IMR-90 (cell line): ENCODE data around the gene SCN8A. TPM values are rescaled to one million over a fixed set of nuclear protein-coding genes. Genes with fewer than 3 reads are reported as not detected.
A peak's percentile ranks its signal among the peaks of the same experiment; 100 is the strongest.

Experiments
- ATAC-seq: fragments of 200-7000 bp; cut with Tn5 transposase; 2 replicates; pipeline ENCODE4 v1.9.1; 2020; ENCODE audit warnings: low read depth, mild to moderate bottlenecking, moderate library complexity
- BruUV-seq: library from RNA; stranded (reverse); fragments of 400-500 nt; replicated peaks from 2 replicates; lab custom pipeline; 2021; lab: Mats Ljungman, UMichigan
- CTCF ChIA-PET: fragments of 300-600 bp; formaldehyde crosslinking; extraction: SDS; loops from one replicate; lab custom pipeline; 2021; ENCODE audit warnings: antibody characterized with exemption; lab: Yijun Ruan, JAX
- POLR2A ChIA-PET: fragments of 300-600 bp; sonication (Branson Sonifier 250); formaldehyde crosslinking; loops from one replicate; lab custom pipeline; 2022; ENCODE audit warnings: antibody characterized with exemption; ENCODE audit not compliant: unreplicated experiment; lab: Charles Lee
- DNase-seq: peaks from one replicate; pipeline ENCODE4 v3.0.0; 2013
- H2AFZ ChIP-seq: replicated peaks from 2 replicates; pipeline ENCODE3; 2013; ENCODE audit warnings: low read length, mild to moderate bottlenecking; ENCODE audit not compliant: poor library complexity
- H2AK5ac ChIP-seq: 2 replicates; pipeline ENCODE4 v1.6.1; 2013; ENCODE audit warnings: low read depth, low read length, inconsistent platforms
- H2AK9ac ChIP-seq: replicated peaks from 2 replicates; pipeline ENCODE3; 2013; ENCODE audit warnings: mild to moderate bottlenecking, low read depth, low read length, moderate library complexity; ENCODE audit not compliant: poor library complexity
- H2BK120ac ChIP-seq: 2 replicates; pipeline ENCODE4 v1.6.1; 2013; ENCODE audit warnings: low read depth, low read length, inconsistent platforms
- H2BK15ac ChIP-seq: 3 replicates; pipeline ENCODE4 v1.6.1; 2013; ENCODE audit warnings: low read depth, low read length, inconsistent platforms
- H2BK20ac ChIP-seq: 2 replicates; pipeline ENCODE4 v1.6.1; 2013; ENCODE audit warnings: low read depth, mild to moderate bottlenecking, inconsistent platforms, low read length, moderate library complexity
- H2BK5ac ChIP-seq: 2 replicates; pipeline ENCODE4 v1.6.1; 2013; ENCODE audit warnings: mild to moderate bottlenecking, low read depth, low read length, inconsistent platforms; ENCODE audit not compliant: poor library complexity, severe bottlenecking
- H3K14ac ChIP-seq: replicated peaks from 2 replicates; pipeline ENCODE4 v1.6.1; 2013; ENCODE audit warnings: low read depth, low read length, inconsistent platforms
- H3K18ac ChIP-seq: 2 replicates; pipeline ENCODE4 v1.6.1; 2013; ENCODE audit warnings: low read depth, low read length, control low read depth
- H3K23ac ChIP-seq: 2 replicates; pipeline ENCODE4 v1.6.1; 2013; ENCODE audit warnings: low read depth, low read length, inconsistent platforms
- H3K27ac ChIP-seq: 2 replicates; pipeline ENCODE4 v1.5.1; 2013; ENCODE audit warnings: mild to moderate bottlenecking, control low read depth, low read length; ENCODE audit not compliant: insufficient read depth
- H3K27me3 ChIP-seq: 2 replicates; pipeline ENCODE4 v1.6.1; 2013; ENCODE audit warnings: low read length; ENCODE audit not compliant: control insufficient read depth, insufficient read depth
- H3K36me3 ChIP-seq: 2 replicates; pipeline ENCODE4 v1.6.1; 2013; ENCODE audit warnings: low read length, mixed read lengths; ENCODE audit not compliant: control insufficient read depth, insufficient read depth
- H3K4ac ChIP-seq: 2 replicates; pipeline ENCODE4 v1.6.1; 2013; ENCODE audit warnings: low read depth, low read length, inconsistent platforms
- H3K4me1 ChIP-seq: 2 replicates; pipeline ENCODE4 v1.6.1; 2013; ENCODE audit warnings: low read length, mixed read lengths; ENCODE audit not compliant: control insufficient read depth, insufficient read depth
- H3K4me2 ChIP-seq: 2 replicates; pipeline ENCODE4 v1.6.1; 2013; ENCODE audit warnings: low read depth, mild to moderate bottlenecking, control low read depth, low read length, moderate library complexity
- H3K4me3 ChIP-seq: 2 replicates; pipeline ENCODE4 v1.5.1; 2013; ENCODE audit warnings: low read depth, mild to moderate bottlenecking, control low read depth, low read length, moderate library complexity; ENCODE audit not compliant: insufficient read depth
- H3K56ac ChIP-seq: 2 replicates; pipeline ENCODE4 v1.6.1; 2013; ENCODE audit warnings: low read length, inconsistent platforms; ENCODE audit not compliant: insufficient read depth; ENCODE audit errors: extremely low read depth
- H3K79me1 ChIP-seq, 2 experiments: 2 replicates each; pipeline ENCODE4 v1.6.1; 2013; ENCODE audit warnings: low read length in 2 of 2, inconsistent platforms in 1 of 2, low read depth in 1 of 2
- H3K9ac ChIP-seq: 2 replicates; pipeline ENCODE4 v1.6.1; 2013; ENCODE audit warnings: low read depth, low read length, control low read depth
- H3K9me1 ChIP-seq: 2 replicates; pipeline ENCODE4 v1.6.1; 2013; ENCODE audit warnings: low read length, inconsistent platforms; ENCODE audit not compliant: insufficient read depth
- H3K9me3 ChIP-seq: 2 replicates; pipeline ENCODE4 v1.6.1; 2013; ENCODE audit warnings: low read length; ENCODE audit not compliant: control insufficient read depth, insufficient read depth
- H4K20me1 ChIP-seq: 2 replicates; pipeline ENCODE4 v1.6.1; 2013; ENCODE audit warnings: low read length, inconsistent platforms; ENCODE audit not compliant: insufficient read depth
- H4K5ac ChIP-seq: 2 replicates; pipeline ENCODE4 v1.6.1; 2013; ENCODE audit warnings: mild to moderate bottlenecking, low read depth, low read length, control low read depth
- H4K8ac ChIP-seq, 2 experiments: 2 replicates each; pipeline ENCODE4 v1.6.1; 2013; ENCODE audit warnings: low read depth in 2 of 2, low read length in 2 of 2, control low read depth in 1 of 2, inconsistent platforms in 1 of 2
- H4K91ac ChIP-seq: 2 replicates; pipeline ENCODE4 v1.6.1; 2013; ENCODE audit warnings: low read depth, low read length, inconsistent platforms; ENCODE audit not compliant: insufficient read depth
- CEBPB ChIP-seq: IDR thresholded peaks from 2 replicates; pipeline ENCODE4 v1.6.1; 2012; ENCODE audit warnings: low read depth, low read length, improper control_type of control experiment
- MAFK ChIP-seq: IDR thresholded peaks from 2 replicates; pipeline ENCODE4 v1.6.1; 2012; ENCODE audit warnings: low read depth, low read length, improper control_type of control experiment
- MXI1 ChIP-seq: IDR thresholded peaks from 2 replicates; pipeline ENCODE4 v1.6.1; 2012; ENCODE audit warnings: low read depth, mild to moderate bottlenecking, low read length, moderate library complexity, borderline replicate concordance
- NFE2L2 ChIP-seq: fragments of 150-350 bp; IDR thresholded peaks from 2 replicates; pipeline ENCODE4 v1.6.1; 2016; ENCODE audit warnings: low read depth, mild to moderate bottlenecking, low read length
- POLR2A ChIP-seq: IDR thresholded peaks from 2 replicates; pipeline ENCODE4 v1.6.1; 2012; ENCODE audit warnings: mild to moderate bottlenecking, low read depth, low read length
- RAD21 ChIP-seq: IDR thresholded peaks from 2 replicates; pipeline ENCODE4 v1.6.1; 2012; ENCODE audit warnings: low read length, improper control_type of control experiment
- RFX5 ChIP-seq: IDR thresholded peaks from 2 replicates; pipeline ENCODE4 v1.8.0; 2012; ENCODE audit warnings: low read depth, mild to moderate bottlenecking, low read length, moderate library complexity
- SMC3 ChIP-seq: fragments of 150-350 bp; IDR thresholded peaks from 2 replicates; pipeline ENCODE4 v1.6.1; 2016; ENCODE audit warnings: low read depth, mild to moderate bottlenecking, antibody characterized with exemption, low read length, moderate library complexity
- USF2 ChIP-seq: fragments of 150-350 bp; IDR thresholded peaks from 2 replicates; pipeline ENCODE4 v1.6.1; 2017; ENCODE audit warnings: mild to moderate bottlenecking, antibody characterized with exemption, low read length, low read depth
- WGBS, 2 experiments: methylation state at CpG; one replicate each; pipeline versions ENCODE4 v1.1.5 to v1.1.7; 2013; ENCODE audit warnings: missing lambda C conversion rate in 2 of 2; ENCODE audit not compliant: insufficient read length in 1 of 2; ENCODE audit errors: extremely low coverage in 2 of 2; 5-methylcytosine and 5-hydroxymethylcytosine counted together
- dilution Hi-C: fragments of 300-500 bp; cut with HindIII; formaldehyde crosslinking; loops from one replicate; pipeline ENCODE4 v1.14.3; 2018; ENCODE audit warnings: low sequenced_read_pairs; ENCODE audit not compliant: unreplicated experiment
- in situ Hi-C: fragments of 300-500 bp; cut with MboI; formaldehyde crosslinking; loops from 3 replicates; pipeline ENCODE4 v1.14.3; 2019; ENCODE audit warnings: low sequenced_read_pairs, inconsistent platforms, mixed read lengths
- intact Hi-C: fragments of 100-400 bp; cut with micrococcal nuclease; formaldehyde crosslinking; loops from 2 replicates; pipeline ENCODE4 v1.10.0; 2022
- polyA plus RNA-seq, 3 experiments: library from polyadenylated mRNA; depleted of rRNA; stranded (reverse); fragments of >200 nt; gene quantifications; 2 replicates each; pipeline ENCODE4 v1.2.3, GENCODE V29; 2012; ENCODE audit warnings: low replicate concordance in 1 of 3
- total RNA-seq: library from RNA; depleted of rRNA; stranded (reverse); fragments of >200 nt; gene quantifications from 2 replicates; pipeline ENCODE4 v1.2.3, GENCODE V29; 2012
- TF ChIP-seq, protein P1 (sequence below): conservative IDR thresholded peaks from 2 replicates; pipeline ENCODE4 v1.5.1; 2012; ENCODE audit warnings: mild to moderate bottlenecking, low read depth, low read length, improper control_type of control experiment

The SCN8A gene
- total and polyA plus RNA-seq, 2 of the 4 experiments (the other 2 are of a cell fraction) = 6.9 to 19.7 TPM

DNA sequence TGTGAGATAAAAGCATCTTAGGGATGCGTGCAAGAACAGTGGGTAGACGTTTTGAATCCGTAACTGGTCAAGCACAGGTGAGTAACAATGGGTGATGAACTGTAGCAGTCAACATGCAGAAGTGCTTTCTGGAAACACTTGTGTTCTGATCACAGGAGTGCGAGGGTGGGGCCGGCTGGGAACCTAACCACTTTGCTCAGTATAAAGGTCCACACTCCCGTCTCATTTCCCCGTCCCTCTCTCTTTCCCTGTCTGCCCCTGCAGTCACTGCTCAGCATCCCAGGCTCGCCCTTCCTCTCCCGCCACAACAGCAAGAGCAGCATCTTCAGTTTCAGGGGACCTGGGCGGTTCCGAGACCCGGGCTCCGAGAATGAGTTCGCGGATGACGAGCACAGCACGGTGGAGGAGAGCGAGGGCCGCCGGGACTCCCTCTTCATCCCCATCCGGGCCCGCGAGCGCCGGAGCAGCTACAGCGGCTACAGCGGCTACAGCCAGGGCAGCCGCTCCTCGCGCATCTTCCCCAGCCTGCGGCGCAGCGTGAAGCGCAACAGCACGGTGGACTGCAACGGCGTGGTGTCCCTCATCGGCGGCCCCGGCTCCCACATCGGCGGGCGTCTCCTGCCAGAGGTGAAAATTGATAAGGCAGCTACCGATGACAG lies 130.4 kb downstream of the SCN8A start:
- ATAC-seq (peak; percentile 99), DNase-seq (peak; percentile 36)
- H4K8ac ChIP-seq = peak overlapping the region in 1 of 2 experiments; percentile 71; a peak in 1 of 4 replicates
- no peak overlapping the region for H2BK5ac ChIP-seq
- H3K9ac ChIP-seq = peak overlapping the region; percentile 28; the same call in 1 of the 2 replicates
- no peaks in the 10 kb centered on the region for H3K9me3 ChIP-seq
- no peak overlapping the region for H4K5ac ChIP-seq
- H4K91ac ChIP-seq = no peak overlapping the region
- no peak overlapping the region for H3K27ac ChIP-seq
- 0 out of 2 replicates have a peak overlapping the region, but pooled peaks have one; percentile 24 for H2BK20ac ChIP-seq
- H3K27me3 ChIP-seq = no peaks in the 10 kb centered on the region
- POLR2A ChIA-PET = no interaction called here
- in situ Hi-C loops (no loop called here), dilution Hi-C loops (no loop called here), intact Hi-C loops (no loop called here)
- H3K36me3 ChIP-seq = no peaks in the 10 kb centered on the region
- H3K4me3 ChIP-seq = peak overlapping the region; percentile 37
- WGBS, 2 experiments = 26% methylated on average over 8 of the region's 44 CpGs; no CpG with 5 or more reads in 1 of the 2 experiments
- H3K4me1 ChIP-seq = no peaks in the 10 kb centered on the region
- H2AFZ ChIP-seq = peak overlapping the region; percentile 91
- H2AK5ac ChIP-seq = no peak overlapping the region
- peak overlapping the region; percentile 67 for H2AK9ac ChIP-seq
- no peak overlapping the region for H3K56ac ChIP-seq
- H4K20me1 ChIP-seq = no peaks in the 10 kb centered on the region
- H3K9me1 ChIP-seq = peaks cover 7% of the 10 kb centered on the region
- BruUV-seq = no TSS peak
- peak overlapping the region; percentile 92 for H3K14ac ChIP-seq
- H3K18ac ChIP-seq = no peak overlapping the region
- H3K4ac ChIP-seq = peak overlapping the region; percentile 33; the same call in 1 of the 2 replicates
- H3K23ac ChIP-seq = peak overlapping the region; percentile 95
- no peak overlapping the region for H2BK15ac ChIP-seq
- H3K4me2 ChIP-seq = peak overlapping the region; percentile 86
- no peak for TF ChIP-seq MAFK
- TF ChIP-seq MXI1 = no peak
- no peak for TF ChIP-seq POLR2A
- TF ChIP-seq CEBPB = no peak
- TF ChIP-seq RAD21 = peak; percentile 18; the same call in 1 of the 2 replicates
- no peak for TF ChIP-seq NFE2L2
- no peak for TF ChIP-seq SMC3
- TF ChIP-seq, protein P1, sequence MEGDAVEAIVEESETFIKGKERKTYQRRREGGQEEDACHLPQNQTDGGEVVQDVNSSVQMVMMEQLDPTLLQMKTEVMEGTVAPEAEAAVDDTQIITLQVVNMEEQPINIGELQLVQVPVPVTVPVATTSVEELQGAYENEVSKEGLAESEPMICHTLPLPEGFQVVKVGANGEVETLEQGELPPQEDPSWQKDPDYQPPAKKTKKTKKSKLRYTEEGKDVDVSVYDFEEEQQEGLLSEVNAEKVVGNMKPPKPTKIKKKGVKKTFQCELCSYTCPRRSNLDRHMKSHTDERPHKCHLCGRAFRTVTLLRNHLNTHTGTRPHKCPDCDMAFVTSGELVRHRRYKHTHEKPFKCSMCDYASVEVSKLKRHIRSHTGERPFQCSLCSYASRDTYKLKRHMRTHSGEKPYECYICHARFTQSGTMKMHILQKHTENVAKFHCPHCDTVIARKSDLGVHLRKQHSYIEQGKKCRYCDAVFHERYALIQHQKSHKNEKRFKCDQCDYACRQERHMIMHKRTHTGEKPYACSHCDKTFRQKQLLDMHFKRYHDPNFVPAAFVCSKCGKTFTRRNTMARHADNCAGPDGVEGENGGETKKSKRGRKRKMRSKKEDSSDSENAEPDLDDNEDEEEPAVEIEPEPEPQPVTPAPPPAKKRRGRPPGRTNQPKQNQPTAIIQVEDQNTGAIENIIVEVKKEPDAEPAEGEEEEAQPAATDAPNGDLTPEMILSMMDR = peak; percentile 23; the same call in 1 of the 2 replicates
- no peak for TF ChIP-seq USF2
- TF ChIP-seq RFX5 = no peak
- H3K79me1 ChIP-seq = peaks cover 1 to 7% of the 10 kb centered on the region in 2 experiments; a peak in 2 of 4 replicates
- CTCF ChIA-PET = no interaction called here
- 0 out of 2 replicates have a peak overlapping the region, but pooled peaks have one; percentile 34 for H2BK120ac ChIP-seq
